Activated naive CD8-positive, alpha-beta T cell treated with anti-CD3 and anti-CD28 coated beads, Interleukin-2, amount 10 ng/mL, durations not matched to agents 7 days and 5 days (primary cell): ENCODE results near the gene METTL14. TPM values are rescaled to one million over a fixed set of nuclear protein-coding genes. Genes with fewer than 3 reads are reported as not detected.

Source experiments
- ATAC-seq: fragments of 150-1000 bp; cut with Tn5 transposase; one replicate; pipeline ENCODE4 v1.10.0; 2021; ENCODE audit warnings: low read depth, moderate library complexity
- POLR2A ChIA-PET: fragments of 350-600 bp; sonication (Branson Sonifier 250); formaldehyde crosslinking; loops from one replicate; lab custom pipeline; 2021; ENCODE audit warnings: antibody characterized with exemption; lab: Charles Lee
- DNase-seq: peaks from one replicate; pipeline ENCODE4 v3.0.0; 2021
- H3K27ac Mint-ChIP-seq: one replicate; pipeline ENCODE4 v1.8.0; 2022; ENCODE audit warnings: mild to moderate bottlenecking, mixed read lengths
- H3K27me3 Mint-ChIP-seq: one replicate; pipeline ENCODE4 v1.8.0; 2022; ENCODE audit warnings: mild to moderate bottlenecking, moderate library complexity, mixed read lengths
- H3K36me3 Mint-ChIP-seq: one replicate; pipeline ENCODE4 v1.8.0; 2021; ENCODE audit warnings: mild to moderate bottlenecking, mixed read lengths
- H3K4me1 Mint-ChIP-seq: one replicate; pipeline ENCODE4 v1.8.0; 2021; ENCODE audit warnings: mixed read lengths
- H3K4me3 Mint-ChIP-seq: one replicate; pipeline ENCODE4 v1.8.0; 2022; ENCODE audit warnings: mild to moderate bottlenecking, moderate library complexity, mixed read lengths
- H3K9me3 Mint-ChIP-seq: one replicate; pipeline ENCODE4 v1.8.0; 2021; ENCODE audit warnings: mixed read lengths
- total RNA-seq, 2 experiments: library from RNA; stranded (reverse); gene quantifications; one replicate each; pipeline ENCODE4 v1.2.3, GENCODE V29; 2021

Gene METTL14
- total RNA-seq, 2 experiments from 2014 or later = 53.1 to 55.4 TPM

DNA sequence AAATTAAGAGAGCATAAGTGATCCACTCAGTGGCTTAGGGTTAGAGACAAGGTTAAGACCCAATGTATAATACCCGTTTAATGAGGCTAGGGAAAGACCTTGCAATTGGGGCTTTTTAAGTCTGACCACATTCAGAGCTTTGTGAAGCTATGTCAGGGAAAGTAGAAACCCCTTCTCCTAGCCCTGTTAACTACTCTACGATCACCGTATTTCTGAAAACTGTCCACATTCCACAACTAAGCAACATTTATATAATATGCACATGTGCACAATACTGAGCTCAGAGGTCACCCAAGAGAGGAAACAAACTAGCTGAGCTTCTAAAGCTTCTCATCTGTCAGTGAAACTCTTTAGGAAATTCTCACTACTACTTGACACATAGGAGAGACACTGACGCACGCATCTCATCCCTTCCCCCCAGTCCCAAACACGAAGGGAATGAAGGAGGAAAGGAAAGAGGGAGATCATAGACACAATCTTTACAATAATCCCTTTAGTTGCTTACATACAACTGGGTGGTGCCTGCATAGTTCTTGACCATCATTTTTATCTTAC is 56.2 kb downstream of the METTL14 start:
- Mint-ChIP-seq H3K4me3 (no peak overlapping the region), H3K4me1 (no peaks in the 10 kb centered on the region), H3K36me3 (peaks cover 9% of the 10 kb centered on the region), H3K27me3 (no peaks in the 10 kb centered on the region), H3K9me3 (no peaks in the 10 kb centered on the region), H3K27ac (no peak overlapping the region)
- ATAC-seq (no peak), DNase-seq (no peak)
- POLR2A ChIA-PET = no interaction called here

- H3K36me3 Mint-ChIP-seq = peaks cover 9% of the 10 kb centered on the region
- POLR2A ChIA-PET = no interaction called here
- DNase-seq (no peak), ATAC-seq (no peak)
- H3K4me1 Mint-ChIP-seq = no peaks in the 10 kb centered on the region
- H3K4me3 Mint-ChIP-seq = no peak overlapping the region
- no peaks in the 10 kb centered on the region for H3K9me3 Mint-ChIP-seq
- H3K27ac Mint-ChIP-seq = no peak overlapping the region
- no peaks in the 10 kb centered on the region for H3K27me3 Mint-ChIP-seq
Measured at GRCh38 chr4:118742050-118742449, 56.9 kb downstream of the METTL14 start.

GRCh38 chr4:118743867-118744266 is 58.7 kb downstream of the METTL14 start:
- no peaks in the 10 kb centered on the region for H3K4me1 Mint-ChIP-seq
- POLR2A ChIA-PET = no interaction called here
- peaks cover 5% of the 10 kb centered on the region for H3K36me3 Mint-ChIP-seq
- no peak overlapping the region for H3K4me3 Mint-ChIP-seq
- DNase-seq (no peak), ATAC-seq (no peak)
- H3K27me3 Mint-ChIP-seq = no peaks in the 10 kb centered on the region
- H3K27ac Mint-ChIP-seq = peak overlapping the region; percentile 52
- H3K9me3 Mint-ChIP-seq = no peaks in the 10 kb centered on the region

DNA sequence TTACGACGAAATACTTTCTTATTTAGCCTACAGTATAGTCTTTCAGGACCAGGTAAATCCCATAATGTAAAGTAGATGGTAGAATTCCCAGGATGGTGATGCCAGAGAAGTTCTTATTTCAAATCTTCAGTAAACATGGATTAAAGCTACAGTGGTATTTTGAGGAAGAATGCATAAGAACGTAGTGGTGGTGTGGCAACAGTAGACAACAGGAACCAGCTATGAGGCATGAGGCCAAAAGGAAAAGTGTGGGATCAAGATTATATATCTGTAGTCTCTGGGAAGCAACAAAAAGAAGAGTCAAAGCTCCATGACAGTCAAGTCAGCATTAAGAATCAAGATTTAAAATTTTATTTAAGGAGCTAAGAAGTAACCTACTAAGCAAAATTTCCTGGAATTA is 60.2 kb downstream of the METTL14 start:
- Mint-ChIP-seq H3K9me3 (no peaks in the 10 kb centered on the region), H3K36me3 (peaks cover 3% of the 10 kb centered on the region), H3K27ac (no peak overlapping the region), H3K4me3 (no peak overlapping the region), H3K27me3 (no peaks in the 10 kb centered on the region), H3K4me1 (no peaks in the 10 kb centered on the region)
- POLR2A ChIA-PET = no interaction called here
- DNase-seq (no peak), ATAC-seq (no peak)

- no peak overlapping the region for H3K27ac Mint-ChIP-seq
- no peaks in the 10 kb centered on the region for H3K27me3 Mint-ChIP-seq
- H3K36me3 Mint-ChIP-seq = peaks cover 5% of the 10 kb centered on the region
- no peaks in the 10 kb centered on the region for H3K4me1 Mint-ChIP-seq
- POLR2A ChIA-PET = no interaction called here
- no peak overlapping the region for H3K4me3 Mint-ChIP-seq
- no peaks in the 10 kb centered on the region for H3K9me3 Mint-ChIP-seq
- DNase-seq (no peak), ATAC-seq (no peak)
Measured at GRCh38 chr4:118746251-118746919, 61.2 kb downstream of the METTL14 start.

- ATAC-seq = no peak
- Mint-ChIP-seq H3K36me3 (peaks cover 3% of the 10 kb centered on the region), H3K4me3 (no peak overlapping the region), H3K4me1 (no peaks in the 10 kb centered on the region), H3K27ac (no peak overlapping the region), H3K9me3 (no peaks in the 10 kb centered on the region), H3K27me3 (no peaks in the 10 kb centered on the region)
- no peak for DNase-seq
- POLR2A ChIA-PET = no interaction called here
Measured at GRCh38 chr4:118749347-118749988, 64.3 kb downstream of the METTL14 start.

- ATAC-seq (no peak), DNase-seq (no peak)
- Mint-ChIP-seq H3K36me3 (peaks cover 3% of the 10 kb centered on the region), H3K4me3 (no peak overlapping the region), H3K27me3 (no peaks in the 10 kb centered on the region), H3K9me3 (no peaks in the 10 kb centered on the region), H3K27ac (no peak overlapping the region), H3K4me1 (no peaks in the 10 kb centered on the region)
- POLR2A ChIA-PET = no interaction called here
Measured at GRCh38 chr4:118751629-118752323, 66.6 kb downstream of the METTL14 start.

DNA sequence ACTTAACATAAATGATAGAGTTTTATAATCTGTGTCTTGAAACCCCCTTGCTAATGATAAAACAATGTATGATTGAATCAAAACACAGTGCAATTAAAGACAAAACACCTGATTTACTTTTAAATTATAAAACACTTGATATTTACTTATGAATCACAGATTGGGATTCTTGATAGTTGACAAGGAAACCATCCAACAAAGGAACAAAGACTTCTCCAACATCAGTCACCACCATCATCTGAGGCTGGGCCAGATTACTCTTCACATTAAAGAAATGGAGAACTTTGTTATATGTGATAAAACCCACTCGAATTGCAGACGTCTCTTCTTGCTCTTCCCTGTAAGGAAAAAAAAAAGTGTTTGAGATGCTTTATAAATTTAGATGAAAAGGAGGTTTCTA is 67.4 kb downstream of the METTL14 start:
- no peak for ATAC-seq
- DNase-seq = no peak
- no peak overlapping the region for H3K4me3 Mint-ChIP-seq
- POLR2A ChIA-PET = no interaction called here
- H3K9me3 Mint-ChIP-seq = no peaks in the 10 kb centered on the region
- H3K27ac Mint-ChIP-seq = peak overlapping the region; percentile 23
- H3K27me3 Mint-ChIP-seq = no peaks in the 10 kb centered on the region
- no peaks in the 10 kb centered on the region for H3K4me1 Mint-ChIP-seq
- peaks cover 4% of the 10 kb centered on the region for H3K36me3 Mint-ChIP-seq

DNA sequence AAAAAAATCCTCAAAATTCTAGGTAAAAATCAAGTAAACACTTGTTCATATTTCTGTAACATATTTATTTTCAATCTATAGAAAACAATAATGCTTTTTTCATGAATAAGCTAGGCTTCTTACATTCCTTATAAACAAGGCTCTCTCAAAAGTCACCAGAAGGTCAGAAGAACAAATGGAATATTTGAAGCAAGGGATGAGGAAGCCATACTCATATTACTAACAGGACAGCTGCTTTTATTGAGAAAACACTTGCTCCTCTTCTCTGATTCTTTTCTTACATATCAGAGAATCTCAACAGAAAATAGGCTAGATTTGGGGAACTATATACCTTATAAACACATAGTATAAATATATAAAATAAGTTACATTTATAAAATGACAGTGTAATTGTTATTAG is 67.9 kb downstream of the METTL14 start:
- H3K27ac Mint-ChIP-seq = no peak overlapping the region
- peaks cover 4% of the 10 kb centered on the region for H3K36me3 Mint-ChIP-seq
- H3K27me3 Mint-ChIP-seq = no peaks in the 10 kb centered on the region
- H3K9me3 Mint-ChIP-seq = no peaks in the 10 kb centered on the region
- H3K4me3 Mint-ChIP-seq = no peak overlapping the region
- POLR2A ChIA-PET = no interaction called here
- ATAC-seq (no peak), DNase-seq (no peak)
- no peaks in the 10 kb centered on the region for H3K4me1 Mint-ChIP-seq

DNA sequence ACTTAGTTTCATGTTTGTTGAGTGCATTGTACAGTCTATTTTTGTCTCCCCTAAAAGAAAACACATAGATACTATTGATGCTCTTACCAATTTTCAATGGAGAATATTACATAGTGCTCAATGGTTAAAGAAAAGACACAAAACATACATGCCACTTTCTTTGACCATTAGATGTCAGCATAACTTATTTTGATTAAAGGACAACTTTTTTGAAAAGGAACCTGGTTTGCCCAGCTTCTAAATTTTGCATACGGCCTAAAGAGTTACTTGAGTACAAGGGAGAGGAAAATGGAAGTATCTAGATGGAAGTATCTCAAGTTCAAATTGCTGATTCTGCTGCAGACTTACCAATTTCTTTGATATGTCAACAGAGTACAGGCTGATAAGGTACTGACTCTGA is 68.5 kb downstream of the METTL14 start:
- Mint-ChIP-seq H3K36me3 (peaks cover 4% of the 10 kb centered on the region), H3K9me3 (no peaks in the 10 kb centered on the region), H3K27me3 (no peaks in the 10 kb centered on the region), H3K27ac (no peak overlapping the region), H3K4me1 (no peaks in the 10 kb centered on the region), H3K4me3 (no peak overlapping the region)
- POLR2A ChIA-PET = no interaction called here
- ATAC-seq (no peak), DNase-seq (no peak)

GRCh38 chr4:118754890-118755289 is 69.7 kb downstream of the METTL14 start:
- ATAC-seq (no peak), DNase-seq (no peak)
- POLR2A ChIA-PET = no interaction called here
- Mint-ChIP-seq H3K4me3 (no peak overlapping the region), H3K27me3 (no peaks in the 10 kb centered on the region), H3K36me3 (peaks cover 4% of the 10 kb centered on the region), H3K4me1 (peaks cover 2% of the 10 kb centered on the region), H3K27ac (no peak overlapping the region), H3K9me3 (no peaks in the 10 kb centered on the region)

- no peak overlapping the region for H3K4me3 Mint-ChIP-seq
- H3K9me3 Mint-ChIP-seq = no peaks in the 10 kb centered on the region
- POLR2A ChIA-PET = no interaction called here
- ATAC-seq = no peak
- H3K36me3 Mint-ChIP-seq = peaks cover 7% of the 10 kb centered on the region
- no peak for DNase-seq
- no peaks in the 10 kb centered on the region for H3K27me3 Mint-ChIP-seq
- H3K27ac Mint-ChIP-seq = no peak overlapping the region
- H3K4me1 Mint-ChIP-seq = peaks cover 6% of the 10 kb centered on the region
Measured at GRCh38 chr4:118755438-118756226, 70.4 kb downstream of the METTL14 start.

- DNase-seq = no peak
- POLR2A ChIA-PET = no interaction called here
- H3K27me3 Mint-ChIP-seq = no peaks in the 10 kb centered on the region
- H3K36me3 Mint-ChIP-seq = peaks cover 8% of the 10 kb centered on the region
- H3K27ac Mint-ChIP-seq = no peak overlapping the region
- ATAC-seq = no peak
- H3K9me3 Mint-ChIP-seq = no peaks in the 10 kb centered on the region
- peaks cover 6% of the 10 kb centered on the region for H3K4me1 Mint-ChIP-seq
- H3K4me3 Mint-ChIP-seq = no peak overlapping the region
Measured at GRCh38 chr4:118756429-118756828, 71.2 kb downstream of the METTL14 start.
